DOHH2 (cell line): ENCODE measurements around the gene TRAP1.

Experiments
- CTCF ChIP-seq: fragments of 200-600 bp; sonication (generic); IDR thresholded peaks from one replicate; pipeline ENCODE4 v1.5.1; 2014; ENCODE audit warnings: antibody characterized with exemption, mild to moderate bottlenecking, low read depth, low read length; ENCODE audit not compliant: poor library complexity, severe bottlenecking
- EZH2phosphoT487 ChIP-seq: fragments of 200-600 bp; sonication (generic); IDR thresholded peaks from 2 replicates; pipeline ENCODE4 v1.6.1; 2017; ENCODE audit warnings: borderline replicate concordance, mild to moderate bottlenecking, antibody characterized with exemption, low read length, moderate library complexity, mixed read lengths

- TF ChIP-seq CTCF, result no peak
- no peak for TF ChIP-seq EZH2phosphoT487
These were observed 14.0 kb upstream of the TRAP1 start for GRCh38 chr16:3731126-3731935.
